ENCODE measurements around the gene SCAMP2.
A peak's percentile ranks its signal among the peaks of the same experiment; 100 is the strongest.

SCAMP2 gene

GRCh38 chr15:74913041-74913440 is 39.9 kb upstream of the SCAMP2 start:
- no peak overlapping the region for H3K4me2 ChIP-seq (ENCODE audit: low read length)
- no peak for TF ChIP-seq EZH2phosphoT487 (IDR thresholded peaks at IDR 0.05; ENCODE audit: low read depth)
- TF ChIP-seq CTCF (IDR thresholded peaks at IDR 0.05; ENCODE audit: low read depth, low read length) = no peak

GRCh38 chr15:74908635-74909034 is 35.5 kb upstream of the SCAMP2 start:
- H3K27me3 ChIP-seq (ENCODE audit: low read depth, low read length) = no peaks in the 10 kb centered on the region
- TF ChIP-seq CTCF (IDR thresholded peaks at IDR 0.05; ENCODE audit: low read depth, low read length) (no peak), EZH2phosphoT487 (IDR thresholded peaks at IDR 0.05; ENCODE audit: low read depth) (no peak)
- peaks cover 41% of the 10 kb centered on the region for H3K36me3 ChIP-seq (replicated peaks; ENCODE audit: low read depth, low read length)
- H3K9me3 ChIP-seq (ENCODE audit: insufficient read depth, low read length) = no peaks in the 10 kb centered on the region
- H3K9ac ChIP-seq (ENCODE audit: low read length) = no peak overlapping the region
- H3K4me3 ChIP-seq (ENCODE audit: low read length) = no peak overlapping the region
- H2AFZ ChIP-seq (ENCODE audit: low read depth, low read length) = no peak overlapping the region
- H3K79me2 ChIP-seq (ENCODE audit: low read length) = peaks cover 27% of the 10 kb centered on the region
- no peak overlapping the region for H3K27ac ChIP-seq (ENCODE audit: low read length)
- H3K4me1 ChIP-seq (ENCODE audit: low read length) = peaks cover 23% of the 10 kb centered on the region
- H3K4me2 ChIP-seq (ENCODE audit: low read length) = no peak overlapping the region
- H4K20me1 ChIP-seq (ENCODE audit: insufficient read depth, low read length) = no peaks in the 10 kb centered on the region

More at GRCh38 chr15:74913041-74913440, 39.9 kb upstream of the SCAMP2 start:
- Histone ChIP-seq H3K4me1 (ENCODE audit: low read length) (no peaks in the 10 kb centered on the region), H3K9me3 (ENCODE audit: insufficient read depth, low read length) (no peaks in the 10 kb centered on the region), H4K20me1 (ENCODE audit: insufficient read depth, low read length) (no peaks in the 10 kb centered on the region), H3K4me3 (ENCODE audit: low read length) (no peak overlapping the region), H3K27me3 (ENCODE audit: low read depth, low read length) (no peaks in the 10 kb centered on the region), H3K36me3 (replicated peaks; ENCODE audit: low read depth, low read length) (peaks cover 47% of the 10 kb centered on the region), H3K9ac (ENCODE audit: low read length) (no peak overlapping the region), H3K27ac (ENCODE audit: low read length) (no peak overlapping the region), H2AFZ (ENCODE audit: low read depth, low read length) (no peak overlapping the region), H3K79me2 (ENCODE audit: low read length) (no peaks in the 10 kb centered on the region)

GRCh38 chr15:74907163-74907870 is 34.2 kb upstream of the SCAMP2 start:
- Histone ChIP-seq H2AFZ (ENCODE audit: low read depth, low read length) (peak overlapping the region; percentile 99), H3K9me3 (ENCODE audit: insufficient read depth, low read length) (no peaks in the 10 kb centered on the region), H3K9ac (ENCODE audit: low read length) (peak overlapping the region; percentile 94), H3K27ac (ENCODE audit: low read length) (peak overlapping the region; percentile 72), H4K20me1 (ENCODE audit: insufficient read depth, low read length) (no peaks in the 10 kb centered on the region), H3K36me3 (replicated peaks; ENCODE audit: low read depth, low read length) (peaks cover 44% of the 10 kb centered on the region), H3K4me3 (ENCODE audit: low read length) (peak overlapping the region; percentile 83), H3K4me2 (ENCODE audit: low read length) (peak overlapping the region; percentile 78), H3K79me2 (ENCODE audit: low read length) (peaks cover 27% of the 10 kb centered on the region), H3K27me3 (ENCODE audit: low read depth, low read length) (no peaks in the 10 kb centered on the region), H3K4me1 (ENCODE audit: low read length) (peaks cover 32% of the 10 kb centered on the region)
- TF ChIP-seq EZH2phosphoT487 (IDR thresholded peaks at IDR 0.05; ENCODE audit: low read depth) (no peak), CTCF (IDR thresholded peaks at IDR 0.05; ENCODE audit: low read depth, low read length) (no peak)

GRCh38 chr15:74906450-74907162 is 33.4 kb upstream of the SCAMP2 start, which contains the start of gene FAM219B:
Gene FAM219B (minus strand): TSS chr15:74906851. CDS start chr15:74906800, 51 bp downstream.
- no peaks in the 10 kb centered on the region for H4K20me1 ChIP-seq (ENCODE audit: insufficient read depth, low read length)
- TF ChIP-seq CTCF (IDR thresholded peaks at IDR 0.05; ENCODE audit: low read depth, low read length) (no peak; the same call in 1 of the 2 replicates), EZH2phosphoT487 (IDR thresholded peaks at IDR 0.05; ENCODE audit: low read depth) (no peak)
- no peaks in the 10 kb centered on the region for H3K9me3 ChIP-seq (ENCODE audit: insufficient read depth, low read length)
- peak within 1 kb of the TSS; percentile 94 for H3K9ac ChIP-seq (ENCODE audit: low read length)
- H3K27ac ChIP-seq (ENCODE audit: low read length) = peak within 1 kb of the TSS; percentile 72
- peak within 1 kb of the TSS; percentile 78 for H3K4me2 ChIP-seq (ENCODE audit: low read length)
- no peaks in the 10 kb centered on the region for H3K27me3 ChIP-seq (ENCODE audit: low read depth, low read length)
- peaks cover 38% of the 10 kb centered on the region for H3K4me1 ChIP-seq (ENCODE audit: low read length)
- peak within 1 kb of the TSS; percentile 99 for H2AFZ ChIP-seq (ENCODE audit: low read depth, low read length)
- H3K36me3 ChIP-seq (replicated peaks; ENCODE audit: low read depth, low read length) = peaks cover 44% of the 10 kb centered on the region
- peaks cover 27% of the 10 kb centered on the region for H3K79me2 ChIP-seq (ENCODE audit: low read length)
- peak within 1 kb of the TSS; percentile 83 for H3K4me3 ChIP-seq (ENCODE audit: low read length)
